Fibroblast of skin of left quadriceps (primary cell): ENCODE data around the gene NRL.

Experiments
- DNase-seq, 2 experiments: peaks; one replicate each; pipeline ENCODE4 v3.0.0-alpha.2; 2013; ENCODE audit warnings: low read depth in 2 of 2

Gene NRL

GRCh38 chr14:24080888-24081738 is 33.6 kb downstream of the NRL start:
- no peak for DNase-seq

GRCh38 chr14:24080142-24080530 is 34.6 kb downstream of the NRL start:
- DNase-seq, result no peak

- no peak for DNase-seq
These were observed 35.1 kb downstream of the NRL start for GRCh38 chr14:24079491-24080141.

- DNase-seq, result no peak
These were observed 36.6 kb downstream of the NRL start for GRCh38 chr14:24078146-24078545.

- DNase-seq, result no peak
These were observed 37.7 kb downstream of the NRL start for GRCh38 chr14:24077086-24077485.

GRCh38 chr14:24076302-24076601 is 38.5 kb downstream of the NRL start:
- no peak for DNase-seq

GRCh38 chr14:24075485-24076301 is 39.1 kb downstream of the NRL start:
- DNase-seq, result no peak

GRCh38 chr14:24074625-24075484 is 39.9 kb downstream of the NRL start:
- DNase-seq, result no peak

GRCh38 chr14:24072881-24073877 is 41.6 kb downstream of the NRL start:
- no peak for DNase-seq

- no peak for DNase-seq
These were observed 42.3 kb downstream of the NRL start for GRCh38 chr14:24072436-24072835.

GRCh38 chr14:24071836-24072430 is 42.8 kb downstream of the NRL start:
- no peak for DNase-seq

GRCh38 chr14:24071144-24071697 is 43.5 kb downstream of the NRL start, which contains the start of gene CPNE6:
TSS of gene CPNE6 (plus strand) at chr14:24071562. CDS start at chr14:24072937, 1,375 bp downstream.
- no peak for DNase-seq

- DNase-seq, result no peak
These were observed 44.2 kb downstream of the NRL start for GRCh38 chr14:24070285-24071143.

GRCh38 chr14:24069411-24069735 is 45.4 kb downstream of the NRL start:
- DNase-seq, result no peak

- no peak for DNase-seq
These were observed 45.9 kb downstream of the NRL start for GRCh38 chr14:24068711-24069410.

- DNase-seq, result no peak
These were observed 47.3 kb downstream of the NRL start for GRCh38 chr14:24067133-24068082.
